Neural progenitor cell (in vitro differentiated cells): ENCODE data around the gene FANCM. TPM values are rescaled to one million over a fixed set of nuclear protein-coding genes. Genes with fewer than 3 reads are reported as not detected.
A peak's percentile ranks its signal among the peaks of the same experiment; 100 is the strongest.

Experiments used
- DNase-seq: peaks from one replicate; pipeline ENCODE4 v3.0.0-alpha.2; 2016; ENCODE audit warnings: low spot score
- H2AFZ ChIP-seq: fragments of 200-600 bp; sonication (generic); replicated peaks from 2 replicates; pipeline ENCODE4 v1.6.1; 2016; ENCODE audit warnings: antibody characterized with exemption
- H3F3A ChIP-seq: fragments of 200-600 bp; sonication (generic); 2 replicates; pipeline ENCODE4 v1.6.1; 2016; ENCODE audit warnings: antibody characterized with exemption, low read depth
- H3K27ac ChIP-seq: fragments of 200-600 bp; sonication (generic); 2 replicates; pipeline ENCODE4 v1.5.1; 2016; ENCODE audit warnings: mild to moderate bottlenecking
- H3K27me3 ChIP-seq: fragments of 200-600 bp; sonication (generic); 2 replicates; pipeline ENCODE4 v1.6.1; 2016; ENCODE audit warnings: mild to moderate bottlenecking, moderate library complexity
- H3K36me3 ChIP-seq: fragments of 200-600 bp; sonication (generic); 2 replicates; pipeline ENCODE4 v1.5.1; 2016
- H3K4me1 ChIP-seq: fragments of 200-600 bp; sonication (generic); 2 replicates; pipeline ENCODE4 v1.6.1; 2016; ENCODE audit warnings: mixed run types
- H3K4me2 ChIP-seq: fragments of 200-600 bp; sonication (generic); 2 replicates; pipeline ENCODE4 v1.6.1; 2016
- H3K4me3 ChIP-seq: fragments of 200-600 bp; sonication (generic); 2 replicates; pipeline ENCODE4 v1.5.1; 2016
- H3K79me2 ChIP-seq: fragments of 200-600 bp; sonication (generic); 2 replicates; pipeline ENCODE4 v1.6.1; 2016; ENCODE audit warnings: low read depth
- H3K9ac ChIP-seq: fragments of 200-600 bp; sonication (generic); 2 replicates; pipeline ENCODE4 v1.6.1; 2016
- H3K9me3 ChIP-seq: fragments of 200-600 bp; sonication (generic); 2 replicates; pipeline ENCODE4 v1.5.1; 2016; ENCODE audit warnings: low read depth
- H4K20me1 ChIP-seq: fragments of 200-600 bp; sonication (generic); 2 replicates; pipeline ENCODE4 v1.6.1; 2016; ENCODE audit warnings: low read depth
- H3K27ac Mint-ChIP-seq: 3 replicates; pipeline ENCODE4 v1.8.0; 2021; ENCODE audit warnings: mixed read lengths
- H3K27me3 Mint-ChIP-seq: 2 replicates; pipeline ENCODE4 v1.8.0; 2022; ENCODE audit warnings: low read depth, mild to moderate bottlenecking, inconsistent platforms, moderate library complexity, mixed read lengths; ENCODE audit not compliant: insufficient read depth
- H3K36me3 Mint-ChIP-seq: 3 replicates; pipeline ENCODE4 v1.8.0; 2021; ENCODE audit warnings: mixed read lengths
- H3K4me1 Mint-ChIP-seq: 3 replicates; pipeline ENCODE4 v1.8.0; 2021; ENCODE audit warnings: mixed read lengths
- H3K4me3 Mint-ChIP-seq: 3 replicates; pipeline ENCODE4 v1.8.0; 2021; ENCODE audit warnings: mild to moderate bottlenecking, moderate library complexity, mixed read lengths
- H3K9me3 Mint-ChIP-seq: 3 replicates; pipeline ENCODE4 v1.8.0; 2020; ENCODE audit warnings: mixed read lengths
- EZH2 ChIP-seq: fragments of 200-600 bp; sonication (generic); IDR thresholded peaks from 2 replicates; pipeline ENCODE4 v1.6.1; 2017; ENCODE audit warnings: antibody characterized with exemption, mild to moderate bottlenecking, moderate library complexity
- EZH2phosphoT487 ChIP-seq: fragments of 200-600 bp; sonication (generic); IDR thresholded peaks from 2 replicates; pipeline ENCODE4 v1.6.1; 2017; ENCODE audit warnings: antibody characterized with exemption
- total RNA-seq: library from RNA; depleted of rRNA; stranded (reverse); fragments of >200 nt; gene quantifications from 2 replicates; pipeline ENCODE4 v1.2.3, GENCODE V29; 2015; ENCODE audit warnings: low replicate concordance
- TF ChIP-seq, protein P1 (sequence below): fragments of 200-600 bp; sonication (generic); IDR thresholded peaks from 2 replicates; pipeline ENCODE4 v1.5.1; 2017; ENCODE audit warnings: antibody characterized with exemption, mild to moderate bottlenecking

Gene FANCM
- total RNA-seq, 1 donor from 2014 or later = 29.4 TPM

DNA sequence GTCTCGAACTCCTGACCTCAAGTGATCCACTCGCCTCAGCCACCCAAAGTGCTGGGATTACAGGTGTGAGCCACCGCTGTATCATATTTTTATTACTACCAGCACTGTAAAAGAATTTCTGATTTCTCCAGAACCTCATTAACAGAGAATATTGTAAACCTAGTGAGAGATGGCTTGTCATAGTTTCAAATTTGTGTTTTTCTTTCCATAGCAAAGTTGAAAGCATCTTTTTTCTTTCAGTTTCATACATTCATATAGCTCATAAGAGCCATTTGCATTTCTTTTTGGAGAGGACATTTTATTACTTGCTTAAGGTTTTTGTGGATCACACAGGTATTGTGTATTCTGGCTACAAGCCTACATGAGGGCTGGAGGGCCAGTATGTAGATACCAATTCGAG, 59.2 kb downstream of the FANCM start:
- no peak overlapping the region for H3K4me3 ChIP-seq
- TF ChIP-seq, protein P1, sequence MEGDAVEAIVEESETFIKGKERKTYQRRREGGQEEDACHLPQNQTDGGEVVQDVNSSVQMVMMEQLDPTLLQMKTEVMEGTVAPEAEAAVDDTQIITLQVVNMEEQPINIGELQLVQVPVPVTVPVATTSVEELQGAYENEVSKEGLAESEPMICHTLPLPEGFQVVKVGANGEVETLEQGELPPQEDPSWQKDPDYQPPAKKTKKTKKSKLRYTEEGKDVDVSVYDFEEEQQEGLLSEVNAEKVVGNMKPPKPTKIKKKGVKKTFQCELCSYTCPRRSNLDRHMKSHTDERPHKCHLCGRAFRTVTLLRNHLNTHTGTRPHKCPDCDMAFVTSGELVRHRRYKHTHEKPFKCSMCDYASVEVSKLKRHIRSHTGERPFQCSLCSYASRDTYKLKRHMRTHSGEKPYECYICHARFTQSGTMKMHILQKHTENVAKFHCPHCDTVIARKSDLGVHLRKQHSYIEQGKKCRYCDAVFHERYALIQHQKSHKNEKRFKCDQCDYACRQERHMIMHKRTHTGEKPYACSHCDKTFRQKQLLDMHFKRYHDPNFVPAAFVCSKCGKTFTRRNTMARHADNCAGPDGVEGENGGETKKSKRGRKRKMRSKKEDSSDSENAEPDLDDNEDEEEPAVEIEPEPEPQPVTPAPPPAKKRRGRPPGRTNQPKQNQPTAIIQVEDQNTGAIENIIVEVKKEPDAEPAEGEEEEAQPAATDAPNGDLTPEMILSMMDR = no peak
- no peak for TF ChIP-seq EZH2
- no peak for TF ChIP-seq EZH2phosphoT487
- no peak for DNase-seq
- Mint-ChIP-seq H3K4me1 (no peaks in the 10 kb centered on the region), H3K9me3 (no peaks in the 10 kb centered on the region), H3K27ac (no peak overlapping the region), H3K4me3 (no peak overlapping the region), H3K36me3 (peaks cover 12% of the 10 kb centered on the region), H3K27me3 (no peaks in the 10 kb centered on the region)
- H3K4me2 ChIP-seq = no peak overlapping the region
- H3F3A ChIP-seq = no peaks in the 10 kb centered on the region
- no peaks in the 10 kb centered on the region for H4K20me1 ChIP-seq
- no peak overlapping the region for H2AFZ ChIP-seq
- H3K27me3 ChIP-seq = no peaks in the 10 kb centered on the region
- no peak overlapping the region for H3K9ac ChIP-seq
- no peaks in the 10 kb centered on the region for H3K36me3 ChIP-seq
- no peaks in the 10 kb centered on the region for H3K9me3 ChIP-seq
- H3K27ac ChIP-seq = no peak overlapping the region
- no peaks in the 10 kb centered on the region for H3K4me1 ChIP-seq
- no peaks in the 10 kb centered on the region for H3K79me2 ChIP-seq

DNA sequence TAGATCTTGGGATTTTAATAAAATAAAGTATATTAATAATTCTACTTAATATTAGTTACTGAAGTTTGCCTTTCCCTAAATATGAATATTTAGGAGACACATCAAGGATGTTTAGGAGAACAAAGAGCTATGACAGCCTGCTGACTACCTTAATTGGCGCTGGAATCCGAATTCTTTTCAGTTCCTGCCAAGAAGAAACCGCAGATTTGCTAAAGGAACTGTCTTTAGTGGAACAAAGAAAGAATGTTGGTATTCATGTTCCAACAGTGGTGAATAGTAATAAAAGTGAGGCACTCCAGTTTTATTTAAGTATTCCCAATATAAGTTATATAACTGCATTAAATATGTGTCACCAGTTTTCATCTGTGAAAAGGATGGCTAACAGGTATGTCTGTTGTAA, 62.8 kb downstream of the FANCM start:
- no peak overlapping the region for H3K27ac Mint-ChIP-seq
- H2AFZ ChIP-seq = no peak overlapping the region
- H3K9me3 Mint-ChIP-seq = no peaks in the 10 kb centered on the region
- TF ChIP-seq EZH2 = no peak
- TF ChIP-seq, protein P1 = no peak
- no peak for TF ChIP-seq EZH2phosphoT487
- H3K36me3 ChIP-seq = peaks cover 7% of the 10 kb centered on the region
- no peak overlapping the region for H3K4me2 ChIP-seq
- H3K9me3 ChIP-seq = no peaks in the 10 kb centered on the region
- H3K27me3 ChIP-seq = no peaks in the 10 kb centered on the region
- H3K27me3 Mint-ChIP-seq = no peaks in the 10 kb centered on the region
- peaks cover 11% of the 10 kb centered on the region for H3F3A ChIP-seq
- no peaks in the 10 kb centered on the region for H4K20me1 ChIP-seq
- no peaks in the 10 kb centered on the region for H3K4me1 Mint-ChIP-seq
- H3K79me2 ChIP-seq = no peaks in the 10 kb centered on the region
- no peak overlapping the region for H3K4me3 ChIP-seq
- no peaks in the 10 kb centered on the region for H3K4me1 ChIP-seq
- peak overlapping the region; percentile 56 for H3K27ac ChIP-seq
- no peak overlapping the region for H3K9ac ChIP-seq
- H3K4me3 Mint-ChIP-seq = no peak overlapping the region
- no peak for DNase-seq
- H3K36me3 Mint-ChIP-seq = peaks cover 8% of the 10 kb centered on the region

DNA sequence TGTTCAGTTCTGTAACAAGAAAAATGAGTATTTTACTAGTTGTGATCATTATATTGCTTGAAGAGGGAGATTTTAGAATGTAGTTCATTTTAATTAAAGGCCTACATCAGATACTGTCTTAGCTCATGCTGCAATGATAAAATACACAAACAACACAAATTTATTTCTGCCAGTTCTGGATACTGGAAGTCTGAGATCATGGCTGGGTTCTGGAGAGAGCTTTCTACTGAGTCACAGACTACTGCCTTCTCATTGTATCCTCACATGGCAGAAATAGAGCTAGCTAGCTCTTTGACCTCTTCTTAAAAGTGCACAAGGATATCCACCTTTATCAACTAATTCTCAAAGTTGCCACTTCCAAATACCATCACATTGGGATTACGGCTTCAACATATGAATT, 63.5 kb downstream of the FANCM start:
- H4K20me1 ChIP-seq = no peaks in the 10 kb centered on the region
- peaks cover 10% of the 10 kb centered on the region for H3K36me3 ChIP-seq
- H3K27me3 Mint-ChIP-seq = no peaks in the 10 kb centered on the region
- peaks cover 14% of the 10 kb centered on the region for H3F3A ChIP-seq
- H3K4me3 Mint-ChIP-seq = no peak overlapping the region
- H3K4me1 Mint-ChIP-seq = no peaks in the 10 kb centered on the region
- H3K9ac ChIP-seq = no peak overlapping the region
- no peak for TF ChIP-seq EZH2
- TF ChIP-seq, protein P1 = no peak
- no peak for TF ChIP-seq EZH2phosphoT487
- H3K27ac ChIP-seq = no peak overlapping the region
- H3K4me3 ChIP-seq = no peak overlapping the region
- no peaks in the 10 kb centered on the region for H3K27me3 ChIP-seq
- H3K9me3 ChIP-seq = no peaks in the 10 kb centered on the region
- no peaks in the 10 kb centered on the region for H3K4me1 ChIP-seq
- H3K9me3 Mint-ChIP-seq = no peaks in the 10 kb centered on the region
- DNase-seq = no peak
- peaks cover 8% of the 10 kb centered on the region for H3K36me3 Mint-ChIP-seq
- no peak overlapping the region for H2AFZ ChIP-seq
- H3K79me2 ChIP-seq = no peaks in the 10 kb centered on the region
- no peak overlapping the region for H3K4me2 ChIP-seq
- H3K27ac Mint-ChIP-seq = no peak overlapping the region
